ENCODE measurements around the gene SLF1.
"Not testable (repeated sequence)": the region's sequence is repeated elsewhere in the genome, so short reads cannot be mapped to it uniquely, and the experiment has no call there.

Gene SLF1

GRCh38 chr5:94618493-94619328, at the start of gene SLF1, which contains the start of gene KIAA0825:
SLF1 (plus strand) TSS chr5:94618669; CDS start chr5:94628811, 10,142 bp downstream.
KIAA0825 (minus strand) TSS chr5:94618604; CDS start chr5:94537126, 81,478 bp downstream.
- peak; percentile 72 for DNase-seq (ENCODE audit: low read depth)

- DNase-seq (ENCODE audit: low read depth), result no peak
Measured at GRCh38 chr5:94571415-94571814, 47.1 kb upstream of the SLF1 start.

GRCh38 chr5:94573349-94573748, 45.1 kb upstream of the SLF1 start:
- not testable (repeated sequence) for DNase-seq (ENCODE audit: low read depth)

DNA sequence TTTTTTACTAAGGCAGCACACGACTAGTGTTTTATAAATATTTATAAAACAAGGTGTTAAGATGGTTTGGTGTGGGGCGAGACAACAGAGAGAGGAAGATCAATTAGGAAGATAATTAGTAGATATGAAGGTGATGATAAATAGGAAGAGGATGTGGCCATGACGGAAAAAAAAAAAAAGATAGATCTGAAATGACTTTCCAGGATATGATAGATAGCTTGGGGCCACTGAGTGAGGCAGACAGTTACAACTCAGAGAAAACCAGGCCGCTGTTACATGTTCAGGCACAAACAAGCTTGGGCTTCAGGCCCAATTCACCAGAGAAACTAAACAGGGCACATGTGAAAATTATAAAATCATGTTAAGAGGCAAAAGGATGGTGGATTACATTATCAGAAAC, 43.3 kb upstream of the SLF1 start:
- no peak for DNase-seq (ENCODE audit: low read depth)

DNA sequence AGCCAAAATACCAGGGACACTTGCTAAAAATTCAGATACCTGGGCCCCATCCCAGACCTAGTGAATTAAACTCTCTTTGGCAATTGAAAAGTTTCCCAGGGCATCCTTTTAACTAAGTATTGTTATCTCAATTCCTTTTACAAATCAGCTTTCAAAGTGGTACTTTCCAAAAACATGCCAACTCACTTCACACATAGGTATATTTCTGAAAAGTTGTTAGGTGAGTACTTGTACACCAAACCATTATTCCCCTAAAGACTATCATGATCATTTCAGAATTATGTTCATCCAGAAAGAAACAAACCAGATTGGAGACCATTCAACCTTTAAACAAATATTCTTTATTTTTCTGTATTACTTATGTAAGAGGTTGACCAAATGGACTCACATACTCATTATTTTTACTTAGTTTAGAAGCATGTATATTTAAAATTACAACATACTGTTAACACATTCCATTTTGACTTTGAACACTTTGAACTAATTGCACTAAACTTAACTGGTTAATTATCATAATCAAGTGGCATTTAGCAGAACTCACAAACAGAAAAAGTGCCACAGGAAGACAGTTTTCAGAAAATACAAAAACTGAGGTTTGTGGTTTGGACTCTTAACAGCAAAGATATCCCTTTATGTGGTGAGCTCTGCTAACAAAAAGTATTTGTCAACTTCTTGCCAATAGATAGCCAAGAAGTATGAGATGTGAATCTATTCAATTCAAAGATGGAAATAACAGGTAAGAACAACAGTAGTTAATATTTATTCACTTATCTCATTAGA, 40.8 kb upstream of the SLF1 start:
- no peak for DNase-seq (ENCODE audit: low read depth)

- no peak for DNase-seq (ENCODE audit: low read depth)
Measured at GRCh38 chr5:94595281-94595840, 23.1 kb upstream of the SLF1 start.

GRCh38 chr5:94613583-94613982, 4.9 kb upstream of the SLF1 start:
- DNase-seq (ENCODE audit: low read depth), result no peak

DNA sequence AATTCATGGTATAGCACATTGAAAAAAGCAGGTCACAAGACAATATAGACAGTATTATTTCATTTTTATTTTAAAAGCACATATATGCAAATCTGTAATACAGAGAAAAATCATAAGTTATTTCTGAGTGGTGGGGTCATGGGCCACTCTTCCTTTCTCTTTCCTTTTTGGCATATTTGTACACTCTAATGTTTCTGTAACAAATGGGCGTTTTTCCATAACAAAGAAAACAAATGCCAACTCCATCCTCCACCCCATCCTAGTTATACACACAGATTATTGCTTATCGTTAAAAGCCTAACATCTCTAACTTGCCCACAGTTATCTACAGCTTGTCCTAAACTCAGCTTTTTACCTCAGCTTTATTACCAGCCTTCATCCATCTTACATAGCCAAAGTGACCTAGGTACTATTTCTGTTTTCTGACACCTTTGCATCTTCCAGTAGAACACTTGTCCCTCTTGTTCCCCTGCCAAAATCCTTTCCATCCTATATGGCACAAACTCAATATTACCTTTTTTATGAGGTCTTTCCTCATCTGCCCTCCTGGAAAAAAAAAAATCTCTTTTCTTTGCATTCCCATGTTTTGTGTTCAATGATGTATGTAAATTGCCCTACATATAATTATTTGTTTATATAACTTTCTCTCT, 4.2 kb upstream of the SLF1 start:
- no peak for DNase-seq (ENCODE audit: low read depth)

DNA sequence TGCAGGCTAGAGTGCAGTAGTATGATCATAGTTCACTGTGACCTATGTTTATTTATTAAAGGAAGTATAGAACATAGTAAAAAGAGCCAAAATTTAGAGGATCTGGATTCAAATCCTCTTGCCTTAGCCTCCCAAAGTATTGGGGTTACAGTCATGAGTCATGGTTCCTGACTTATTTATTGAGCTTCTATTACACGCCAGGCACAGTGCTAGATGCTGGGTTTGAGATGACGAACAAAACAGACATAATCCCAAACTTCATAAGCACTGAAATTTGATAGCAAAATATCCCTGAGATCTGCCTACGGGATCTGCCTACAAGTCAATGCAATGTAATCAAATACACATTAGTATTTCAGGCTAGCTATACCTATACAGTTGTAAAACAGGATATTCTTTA, 2.6 kb upstream of the SLF1 start:
- DNase-seq (ENCODE audit: low read depth), result no peak

DNA sequence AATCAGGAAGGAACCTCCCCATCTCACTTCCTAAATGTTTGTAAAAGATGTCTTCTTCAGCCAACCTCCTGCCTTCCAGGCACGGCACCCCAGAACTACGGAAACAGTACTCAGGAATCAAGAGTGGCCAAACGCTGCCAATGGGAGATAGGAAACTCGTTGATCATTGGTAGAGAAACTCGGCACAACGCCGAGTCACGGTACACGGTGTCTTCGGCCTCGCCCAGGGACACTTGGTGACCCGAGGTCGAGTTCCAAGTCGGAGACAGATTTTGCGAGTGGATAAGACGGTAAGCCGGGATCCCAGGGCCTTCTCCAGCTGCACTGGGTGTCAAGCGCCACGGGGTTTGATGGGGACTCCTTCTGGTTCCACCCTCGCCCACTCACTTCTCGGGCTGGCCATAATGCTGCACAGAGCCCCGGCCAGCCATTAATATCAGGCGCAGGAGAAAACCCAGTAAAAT, 408 bp upstream of the SLF1 start:
- DNase-seq (ENCODE audit: low read depth), result peak; percentile 38

DNA sequence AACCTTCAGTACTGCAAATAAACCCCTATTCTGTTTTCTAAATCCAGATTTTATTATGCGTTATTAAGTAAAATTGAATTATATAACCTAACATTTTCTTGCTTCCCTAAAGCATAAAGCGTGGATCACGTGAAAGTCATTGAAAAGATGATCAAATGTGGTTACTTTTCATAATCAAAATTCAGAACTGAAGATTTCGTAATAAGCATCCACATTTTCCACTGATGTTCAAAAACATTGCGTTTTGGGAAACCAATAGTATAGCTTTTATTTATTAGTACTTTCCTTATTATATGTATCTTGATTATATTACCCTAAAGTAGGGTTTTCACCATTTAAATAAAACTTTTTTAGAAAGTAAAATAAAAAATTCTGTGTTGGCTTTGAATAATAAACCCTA, 1.8 kb downstream of the SLF1 start:
- DNase-seq (ENCODE audit: low read depth), result no peak

- DNase-seq (ENCODE audit: low read depth), result no peak
Measured at GRCh38 chr5:94621763-94622162, 3.3 kb downstream of the SLF1 start.

- DNase-seq (ENCODE audit: low read depth), result no peak
Measured at GRCh38 chr5:94623011-94623410, 4.5 kb downstream of the SLF1 start.

- DNase-seq (ENCODE audit: low read depth), result no peak
Measured at GRCh38 chr5:94623877-94624276, 5.4 kb downstream of the SLF1 start.

- no peak for DNase-seq (ENCODE audit: low read depth)
Measured at GRCh38 chr5:94627191-94627590, 8.7 kb downstream of the SLF1 start.

DNA sequence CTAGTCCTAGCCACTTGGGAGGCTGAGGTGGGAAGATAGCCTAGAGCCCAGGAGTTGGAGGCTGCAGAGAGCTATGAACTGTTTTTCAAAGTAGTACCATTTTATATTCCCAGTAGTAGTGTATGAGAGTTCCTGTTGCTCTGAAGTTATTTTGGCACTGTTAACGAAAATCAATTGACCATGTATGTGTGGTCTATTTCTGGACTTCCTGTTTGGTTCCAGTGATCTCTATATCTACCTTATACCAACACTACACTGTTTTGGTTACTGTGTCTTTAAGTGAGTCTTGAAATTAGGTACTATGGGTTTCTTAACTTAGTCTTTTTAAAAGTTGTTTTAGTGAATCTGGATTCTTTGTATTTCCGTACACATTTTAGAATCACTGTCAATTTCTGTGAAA, 13.6 kb downstream of the SLF1 start:
- no peak for DNase-seq (ENCODE audit: low read depth)

GRCh38 chr5:94640176-94640575, 21.7 kb downstream of the SLF1 start:
- no peak for DNase-seq (ENCODE audit: low read depth)

DNA sequence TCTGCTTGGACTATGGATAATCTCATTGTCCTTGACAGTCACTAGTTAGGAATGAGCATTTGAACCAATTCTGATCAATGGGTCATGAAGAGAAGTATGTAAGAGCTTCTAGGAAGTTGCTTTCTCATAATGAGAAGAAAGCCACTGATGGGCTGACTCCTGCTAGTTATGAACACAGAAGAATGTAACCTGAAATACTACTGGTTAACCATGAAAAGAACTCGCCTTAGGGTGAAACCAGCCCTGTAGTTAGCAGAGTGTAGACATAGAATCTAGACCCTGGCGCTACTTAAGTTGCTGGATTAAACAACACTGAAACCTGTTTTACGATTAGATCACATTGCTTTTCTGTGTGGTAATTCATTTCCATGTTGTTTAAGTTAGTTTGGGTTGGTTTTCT, 26.6 kb downstream of the SLF1 start:
- DNase-seq (ENCODE audit: low read depth), result no peak

GRCh38 chr5:94646758-94647157, 28.3 kb downstream of the SLF1 start:
- DNase-seq (ENCODE audit: low read depth), result no peak

GRCh38 chr5:94649874-94650273, 31.4 kb downstream of the SLF1 start:
- no peak for DNase-seq (ENCODE audit: low read depth)

DNA sequence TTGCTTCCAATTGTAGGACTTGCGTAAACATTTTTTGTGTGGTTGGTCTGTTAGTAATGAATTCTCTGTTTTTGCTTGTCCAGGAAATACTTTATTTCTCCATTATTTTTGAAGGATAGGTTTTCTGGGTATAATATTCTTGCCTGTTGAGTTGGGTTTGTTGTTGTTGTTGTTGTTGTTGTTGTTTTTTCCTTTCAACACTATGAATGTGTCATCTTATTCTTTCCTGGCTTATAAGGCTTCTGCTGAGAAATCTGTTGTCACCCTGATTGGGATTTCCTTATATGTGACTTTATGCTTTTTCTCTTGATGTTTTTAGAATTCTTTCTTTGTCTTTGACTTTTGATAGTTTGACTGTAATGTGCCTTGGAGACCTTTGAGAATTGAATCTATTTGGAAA, 39.8 kb downstream of the SLF1 start:
- DNase-seq (ENCODE audit: low read depth), result no peak

GRCh38 chr5:94660506-94660905, 42.0 kb downstream of the SLF1 start:
- no peak for DNase-seq (ENCODE audit: low read depth)

Measured in fibroblast of the conjunctiva (primary cell).